HL-60 (cell line): ENCODE measurements around the gene AASS.

ENCODE experiments used
- DNase-seq, 2 experiments: peaks; one replicate each; pipeline ENCODE4 v3.0.0-alpha.2; 2010 to 2020; ENCODE audit warnings: low read depth in 1 of 2, low spot score in 1 of 2
- H3K27ac ChIP-seq: fragments of 250-450 bp; sonication (Bioruptor Pico); replicated peaks from 2 replicates; pipeline ENCODE4 v1.5.1; 2020; ENCODE audit warnings: mild to moderate bottlenecking, moderate library complexity
- H3K27me3 ChIP-seq: fragments of 250-450 bp; sonication (Bioruptor Pico); 2 replicates; pipeline ENCODE4 v1.5.1; 2021; ENCODE audit warnings: mild to moderate bottlenecking, moderate library complexity; ENCODE audit not compliant: insufficient read depth, poor library complexity, severe bottlenecking
- H3K4me3 ChIP-seq: replicated peaks from 2 replicates; pipeline ENCODE4 v1.5.1; 2011; ENCODE audit warnings: mild to moderate bottlenecking, control low read depth, low read length; ENCODE audit not compliant: insufficient read depth
- CTCF ChIP-seq: IDR thresholded peaks from one replicate; pipeline ENCODE4 v1.5.1; 2011; ENCODE audit warnings: low read length, control low read depth, inconsistent platforms; ENCODE audit not compliant: insufficient read depth
- GABPA ChIP-seq: IDR thresholded peaks from 2 replicates; pipeline ENCODE4 v1.6.1; 2012; ENCODE audit warnings: low read depth
- POLR2AphosphoS5 ChIP-seq: IDR thresholded peaks from 2 replicates; pipeline ENCODE4 v1.6.1; 2012; ENCODE audit warnings: low read depth
- REST ChIP-seq: IDR thresholded peaks from 2 replicates; pipeline ENCODE4 v1.6.1; 2012; ENCODE audit warnings: low read depth; ENCODE audit not compliant: insufficient replicate concordance
- SPI1 ChIP-seq: IDR thresholded peaks from 2 replicates; pipeline ENCODE4 v1.6.1; 2012; ENCODE audit warnings: low read depth, mild to moderate bottlenecking, borderline replicate concordance

Gene AASS

GRCh38 chr7:122161628-122162027, 17.6 kb upstream of the AASS start:
- no peak for DNase-seq
- Histone ChIP-seq H3K27ac (no peak overlapping the region), H3K27me3 (no peaks in the 10 kb centered on the region), H3K4me3 (no peak overlapping the region)
- no peak for TF ChIP-seq REST
- no peak for TF ChIP-seq CTCF
- no peak for TF ChIP-seq GABPA
- no peak for TF ChIP-seq SPI1

- Histone ChIP-seq H3K4me3 (no peak overlapping the region), H3K27ac (no peak overlapping the region), H3K27me3 (no peaks in the 10 kb centered on the region)
- no peak for DNase-seq
- TF ChIP-seq POLR2AphosphoS5 = no peak
- TF ChIP-seq GABPA = no peak
- no peak for TF ChIP-seq SPI1
- TF ChIP-seq CTCF = no peak
- TF ChIP-seq REST = no peak
Measured at GRCh38 chr7:122155566-122155965, 11.5 kb upstream of the AASS start.

DNA sequence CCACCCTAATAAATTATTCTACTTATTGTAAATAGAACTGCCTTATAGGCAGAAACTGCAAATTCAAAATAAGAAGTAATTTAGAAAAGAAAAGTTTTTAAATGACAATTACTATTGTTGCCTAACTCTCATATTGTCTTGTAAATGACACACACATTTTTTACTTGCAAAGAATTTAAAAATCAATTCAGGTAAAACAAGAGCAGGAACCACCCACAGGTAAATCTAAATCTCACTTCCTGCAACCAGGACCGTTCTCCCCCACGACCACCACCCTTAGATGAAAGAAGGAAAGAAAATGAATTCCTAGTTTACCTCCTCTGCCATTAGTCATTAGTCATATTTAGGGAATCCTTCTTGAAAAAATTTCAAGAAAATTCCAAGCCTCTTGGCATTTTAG, 4.8 kb upstream of the AASS start:
- Histone ChIP-seq H3K27ac (no peak overlapping the region), H3K4me3 (no peak overlapping the region), H3K27me3 (peaks cover 13% of the 10 kb centered on the region)
- DNase-seq = no peak
- TF ChIP-seq GABPA (no peak), REST (no peak), CTCF (no peak), SPI1 (no peak), POLR2AphosphoS5 (no peak)
